ENCODE data around the gene HOXB6.

The HOXB6 gene

GRCh38 chr17:48634493-48635208, 29.9 kb upstream of the HOXB6 start:
- DNase-seq: no peak

GRCh38 chr17:48633266-48633677, 28.5 kb upstream of the HOXB6 start:
- DNase-seq: no peak

- no peak for DNase-seq
These were observed 27.9 kb upstream of the HOXB6 start for GRCh38 chr17:48632579-48633265.

GRCh38 chr17:48631693-48632578, 27.1 kb upstream of the HOXB6 start:
- DNase-seq: no peak

GRCh38 chr17:48630925-48631692, 26.3 kb upstream of the HOXB6 start:
- no peak for DNase-seq

- no peak for DNase-seq
These were observed 25.5 kb upstream of the HOXB6 start for GRCh38 chr17:48630009-48630924.

- DNase-seq: no peak
These were observed 24.6 kb upstream of the HOXB6 start for GRCh38 chr17:48629411-48629759.

GRCh38 chr17:48628649-48629410, 24.0 kb upstream of the HOXB6 start:
- no peak for DNase-seq

GRCh38 chr17:48627623-48628521, 23.1 kb upstream of the HOXB6 start:
- DNase-seq: no peak

GRCh38 chr17:48627118-48627597, 22.4 kb upstream of the HOXB6 start:
- DNase-seq: no peak

- DNase-seq: peak; percentile 92
These were observed 21.7 kb upstream of the HOXB6 start, which contains the start of gene HOXB9 for GRCh38 chr17:48626245-48627117. Gene HOXB9 (minus strand): TSS chr17:48626358. CDS start chr17:48626269, 89 bp downstream.

GRCh38 chr17:48625495-48626244, 20.9 kb upstream of the HOXB6 start:
- peak; percentile 52 for DNase-seq

GRCh38 chr17:48624544-48625494, 20.0 kb upstream of the HOXB6 start:
- DNase-seq: no peak

- no peak for DNase-seq
These were observed 19.3 kb upstream of the HOXB6 start for GRCh38 chr17:48624118-48624517.

- no peak for DNase-seq
These were observed 18.8 kb upstream of the HOXB6 start for GRCh38 chr17:48623583-48623982.

GRCh38 chr17:48622857-48623256, 18.1 kb upstream of the HOXB6 start:
- DNase-seq: no peak
